HL-60/S4 treated with phorbol 12-myristate 13-acetate at 8.2 ng/mL for 4 days and 3 days (cell line): Measurements from ENCODE around the gene S100A9.

Experiments
- in situ Hi-C: fragments of 300-500 bp; cut with MboI; formaldehyde crosslinking; loops from 2 replicates; pipeline ENCODE4 v1.15.0; 2022; ENCODE audit warnings: low sequenced_read_pairs

The S100A9 gene

DNA sequence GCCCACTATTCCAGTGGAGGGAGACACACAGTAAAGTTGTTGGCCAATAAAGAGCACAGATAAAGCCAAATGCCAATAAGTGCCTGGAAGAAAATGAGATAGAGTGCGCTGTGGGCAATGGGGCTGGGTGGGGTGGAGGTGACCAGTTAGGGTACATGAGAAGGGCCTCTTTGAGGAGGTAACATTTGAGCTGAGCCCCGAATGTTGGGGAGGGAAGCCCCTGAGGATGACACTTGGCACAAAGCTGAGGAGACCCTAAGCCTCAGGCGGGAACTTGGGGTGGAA, 979 bp downstream of the S100A9 start:
- in situ Hi-C loops: no loop called here

DNA sequence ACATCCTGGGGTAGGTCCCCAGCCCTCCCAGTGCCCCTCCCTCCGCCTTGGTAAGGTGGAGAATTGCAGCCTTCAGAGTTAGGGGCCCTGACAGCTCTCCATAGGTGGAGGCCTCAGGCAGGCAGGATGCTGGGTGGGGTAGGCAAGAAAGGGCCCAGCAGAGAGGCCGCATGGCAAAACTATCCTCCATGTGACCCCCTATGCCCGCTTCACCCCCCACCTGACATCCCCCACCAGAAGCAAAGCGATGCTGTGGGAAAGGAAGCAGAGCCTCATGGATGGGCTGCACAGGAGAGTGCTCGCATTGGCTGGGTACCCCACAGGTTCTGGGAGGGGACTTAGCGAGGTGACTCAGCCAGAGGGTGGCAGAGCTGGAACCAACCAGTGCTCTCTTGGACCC, 1.6 kb downstream of the S100A9 start:
- in situ Hi-C loops: no loop called here

DNA sequence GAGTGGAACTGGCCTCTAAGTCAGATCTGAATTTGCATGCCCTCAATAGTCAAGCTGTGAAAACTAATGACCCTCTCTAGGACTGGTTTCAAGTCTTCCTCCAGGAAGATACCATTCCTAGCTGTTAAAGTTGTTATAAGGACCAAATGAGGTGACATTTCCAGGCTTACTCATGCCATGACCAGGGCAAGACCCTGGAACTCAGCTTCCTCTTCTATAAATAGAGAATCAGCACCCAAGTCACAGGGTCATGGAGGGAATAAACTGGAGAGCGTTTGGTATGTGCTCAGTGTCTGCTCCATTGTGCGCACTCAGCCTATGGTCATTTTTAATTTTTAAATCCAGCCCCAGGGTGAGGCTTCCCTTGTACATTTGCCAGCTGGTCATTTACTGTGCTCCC, 2.5 kb downstream of the S100A9 start:
- in situ Hi-C loops: no loop called here

DNA sequence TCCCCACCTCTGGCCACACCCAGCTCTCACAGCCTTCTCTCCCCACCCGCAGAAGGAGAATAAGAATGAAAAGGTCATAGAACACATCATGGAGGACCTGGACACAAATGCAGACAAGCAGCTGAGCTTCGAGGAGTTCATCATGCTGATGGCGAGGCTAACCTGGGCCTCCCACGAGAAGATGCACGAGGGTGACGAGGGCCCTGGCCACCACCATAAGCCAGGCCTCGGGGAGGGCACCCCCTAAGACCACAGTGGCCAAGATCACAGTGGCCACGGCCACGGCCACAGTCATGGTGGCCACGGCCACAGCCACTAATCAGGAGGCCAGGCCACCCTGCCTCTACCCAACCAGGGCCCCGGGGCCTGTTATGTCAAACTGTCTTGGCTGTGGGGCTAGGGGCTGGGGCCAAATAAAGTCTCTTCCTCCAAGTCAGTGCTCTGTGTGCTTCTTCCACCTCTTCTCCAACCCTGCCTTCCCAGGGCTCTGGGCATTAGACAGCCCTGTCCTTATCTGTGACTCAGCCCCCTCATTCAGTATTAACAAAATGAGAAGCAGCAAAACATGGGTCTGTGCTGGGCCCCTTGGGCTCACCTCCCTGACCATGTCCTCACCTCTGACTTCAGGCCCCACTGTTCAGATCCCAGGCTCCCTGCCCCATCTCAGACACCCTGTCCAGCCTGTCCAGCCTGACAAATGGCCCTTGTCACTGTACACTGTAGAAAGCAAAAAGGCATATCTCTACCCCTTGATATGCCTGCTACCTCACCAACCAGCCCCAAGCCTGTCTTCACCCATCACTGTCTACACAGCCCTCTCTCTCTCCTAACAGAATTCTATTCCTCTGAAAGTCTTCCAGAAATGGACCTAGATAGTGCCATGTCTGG, 3.2 kb downstream of the S100A9 start:
- in situ Hi-C loops: no loop called here

DNA sequence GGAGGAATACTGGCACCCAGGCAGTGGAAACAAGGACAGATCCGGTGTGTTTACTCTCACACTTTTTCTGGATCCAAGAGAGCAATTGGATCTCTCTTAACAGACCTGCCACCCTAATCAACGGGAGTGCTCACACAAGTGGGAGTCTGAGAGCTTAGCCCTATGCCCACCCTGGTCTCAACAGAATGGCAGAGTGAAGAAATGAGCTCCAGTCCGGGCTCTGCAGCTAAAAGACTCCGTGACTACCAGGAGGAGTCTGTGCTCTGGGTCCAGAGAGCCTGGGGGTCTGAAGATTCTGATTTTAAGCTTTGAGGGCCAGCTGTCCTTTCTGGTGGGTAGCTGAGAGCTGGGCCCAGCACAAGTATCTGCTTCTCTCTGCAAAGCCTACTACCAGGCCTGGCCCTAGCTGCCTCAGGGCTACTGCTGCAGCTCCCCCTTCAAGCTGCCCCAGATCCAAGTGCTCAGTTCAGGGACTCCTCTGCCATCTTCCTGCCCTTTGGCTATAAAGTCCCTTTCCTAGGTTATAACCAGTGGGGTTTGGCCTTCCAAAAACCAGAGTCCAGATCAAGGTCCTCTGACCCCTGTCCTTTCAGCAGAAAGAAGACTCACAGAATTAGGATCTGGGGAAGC, 3.9 kb downstream of the S100A9 start:
- in situ Hi-C loops: no loop called here

DNA sequence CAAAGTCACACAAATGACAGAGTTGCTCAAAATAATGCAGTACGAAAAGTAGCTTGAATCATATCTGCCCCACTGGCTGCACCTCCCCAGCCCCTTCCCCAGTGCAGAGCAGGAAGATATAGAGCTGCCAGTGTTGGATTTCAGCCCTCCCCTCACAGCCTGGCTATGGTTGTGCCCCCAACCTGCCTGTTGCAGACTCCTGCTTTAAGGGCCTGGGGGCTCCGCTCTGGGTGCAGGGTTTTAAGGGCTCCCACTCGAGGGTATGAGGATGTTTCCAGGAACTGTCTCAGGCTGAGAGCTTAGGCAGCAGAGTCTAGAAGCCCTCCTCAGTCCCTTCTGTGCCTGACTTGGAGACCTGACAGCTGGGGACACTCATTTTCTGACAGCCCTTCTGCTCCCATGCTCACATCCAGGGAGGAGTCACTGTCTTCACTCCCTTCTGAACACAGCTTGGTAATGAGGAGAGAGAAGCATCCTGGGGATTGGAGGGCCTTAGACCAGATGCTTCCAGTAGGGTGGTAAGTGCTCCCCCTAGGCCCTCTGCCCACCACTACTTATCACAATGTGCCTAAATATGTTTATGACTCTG, 4.6 kb downstream of the S100A9 start:
- in situ Hi-C loops: no loop called here

DNA sequence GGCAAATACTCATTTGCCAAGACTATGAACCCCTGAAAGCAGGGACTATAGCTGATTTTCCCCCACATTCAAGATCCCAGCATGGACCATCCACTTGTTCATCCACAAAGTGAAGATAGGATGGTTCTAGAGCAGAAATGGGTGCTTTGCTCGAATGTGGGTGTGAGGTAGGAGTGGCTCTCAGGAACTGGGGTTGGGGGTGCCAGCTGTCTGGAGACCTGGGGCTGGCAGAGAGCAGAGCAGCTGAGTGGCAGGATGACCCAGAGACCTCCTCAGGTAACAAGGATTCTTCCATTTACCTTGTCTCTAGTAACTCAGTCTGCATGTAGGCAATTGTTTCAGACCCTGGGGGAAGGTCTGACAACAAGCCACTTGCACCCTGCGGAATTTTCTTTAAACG, 6.0 kb downstream of the S100A9 start:
- in situ Hi-C loops: no loop called here

DNA sequence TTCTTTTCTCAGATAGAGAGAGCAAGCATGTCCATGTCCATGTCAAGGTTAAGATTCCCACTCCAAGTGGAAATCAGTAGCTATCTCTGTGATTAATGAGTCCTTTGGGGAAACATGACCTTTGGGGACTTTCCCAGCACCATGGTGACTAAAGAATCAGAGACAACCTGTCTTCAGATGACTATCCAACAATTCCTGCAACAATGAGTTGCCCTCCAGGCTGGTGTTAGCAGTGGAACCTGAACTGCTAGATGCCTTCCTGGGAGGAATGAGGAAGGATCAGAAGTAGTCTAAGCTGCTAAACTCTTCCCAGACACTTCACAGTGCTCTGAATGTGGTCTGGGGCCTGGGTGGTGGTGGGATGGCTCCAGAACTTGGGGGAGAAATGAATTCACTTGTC, 6.5 kb downstream of the S100A9 start:
- in situ Hi-C loops: no loop called here

DNA sequence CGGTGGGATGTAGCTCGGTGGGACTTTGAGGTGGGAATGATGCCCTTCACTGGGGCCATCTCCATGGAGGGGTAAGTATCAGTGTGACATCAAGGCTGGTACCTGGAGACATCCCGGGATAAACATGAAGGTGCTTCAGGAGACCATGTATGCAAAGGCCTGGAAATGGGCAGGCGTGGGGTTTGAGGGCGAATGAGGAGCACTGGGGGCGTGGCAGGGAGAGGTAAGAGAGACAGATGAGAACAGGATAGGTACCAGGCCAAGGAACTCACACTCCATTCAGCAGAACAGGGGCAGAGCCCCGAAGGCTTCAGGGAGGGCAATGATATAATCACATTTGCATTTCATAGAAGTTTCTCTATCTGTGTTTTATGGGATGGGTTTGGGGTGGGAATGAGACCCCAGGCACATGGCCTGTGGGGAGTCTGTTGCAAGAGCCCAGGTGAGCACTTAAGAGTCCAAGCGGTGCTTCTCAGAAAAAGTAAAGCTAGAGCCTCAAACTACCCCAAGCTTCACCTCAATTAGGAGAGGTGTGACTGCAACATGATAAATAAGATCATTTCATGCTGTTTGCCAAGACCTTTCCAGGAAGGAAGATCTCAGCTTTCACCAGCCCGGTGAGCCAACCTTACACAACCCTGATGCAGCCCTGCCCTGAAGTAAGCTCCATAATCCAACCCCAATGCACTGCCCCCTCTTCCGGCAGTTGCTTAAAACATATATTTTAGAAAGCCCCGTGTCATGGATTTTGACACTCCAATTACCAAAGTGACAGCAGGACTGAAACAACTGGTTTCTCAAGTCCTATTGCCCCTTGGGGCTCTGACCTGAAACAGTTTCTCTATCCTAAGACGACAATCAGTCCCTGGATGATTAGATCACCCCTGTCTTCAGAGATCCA, 7.4 kb downstream of the S100A9 start:
- in situ Hi-C loops: no loop called here

DNA sequence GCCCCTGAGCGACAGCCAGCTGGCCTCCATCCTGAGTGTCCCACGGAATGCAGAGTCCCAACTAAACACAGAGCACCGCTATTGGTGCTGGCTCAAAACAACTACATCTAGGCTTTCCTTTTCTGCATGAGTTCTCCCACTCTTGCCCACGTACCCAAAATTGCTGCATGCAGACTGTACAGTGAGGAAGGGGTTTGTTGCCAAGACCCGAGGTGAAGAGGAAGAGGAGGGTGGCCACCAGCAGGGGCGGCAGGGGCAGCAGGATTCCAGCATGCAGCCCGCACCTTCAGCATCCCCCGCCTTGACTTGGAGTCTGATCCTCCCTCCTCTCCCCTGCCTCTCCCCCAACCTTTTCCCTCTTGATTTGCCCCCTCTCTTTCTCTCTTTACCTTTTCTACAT, 8.0 kb downstream of the S100A9 start:
- in situ Hi-C loops: no loop called here

DNA sequence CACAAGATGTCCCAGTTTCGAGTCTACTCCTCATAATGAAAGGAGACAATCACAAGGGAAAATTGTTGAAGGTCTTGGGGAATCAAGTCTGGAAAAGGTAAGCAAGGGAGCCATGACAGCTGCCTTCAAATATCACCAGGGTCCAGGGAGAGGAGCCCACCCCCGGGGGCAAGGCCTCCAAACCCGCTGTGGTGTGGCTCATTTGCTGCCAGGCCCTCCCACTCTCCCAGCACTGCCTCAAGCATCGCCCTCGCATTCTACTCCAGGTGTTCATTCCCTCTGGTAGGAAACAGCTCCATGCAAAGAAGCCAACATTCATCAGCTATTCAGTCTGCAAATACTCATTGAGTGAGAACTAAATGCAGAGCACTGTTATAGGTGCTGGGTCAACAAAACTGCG, 8.6 kb downstream of the S100A9 start:
- in situ Hi-C loops: no loop called here

DNA sequence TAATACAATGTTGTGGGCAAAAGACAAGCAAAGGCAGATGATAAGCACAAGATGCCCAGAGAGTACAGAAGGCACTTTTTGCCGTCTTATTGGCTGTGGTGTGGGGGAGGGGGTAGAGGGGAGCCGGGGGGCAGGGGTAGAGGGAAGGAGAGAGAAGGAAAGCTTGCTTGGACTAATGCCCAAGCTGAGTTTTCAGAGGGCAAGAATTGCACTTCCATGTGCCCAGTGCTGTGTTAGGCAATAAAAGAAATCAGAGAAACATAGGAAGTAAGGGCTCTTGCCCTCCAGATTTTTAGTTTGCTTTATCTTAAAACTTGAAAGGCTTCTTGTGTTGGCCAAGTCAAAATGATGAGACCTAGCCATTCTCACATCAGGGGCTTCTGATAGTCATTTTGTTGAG, 9.4 kb downstream of the S100A9 start:
- in situ Hi-C loops: no loop called here

DNA sequence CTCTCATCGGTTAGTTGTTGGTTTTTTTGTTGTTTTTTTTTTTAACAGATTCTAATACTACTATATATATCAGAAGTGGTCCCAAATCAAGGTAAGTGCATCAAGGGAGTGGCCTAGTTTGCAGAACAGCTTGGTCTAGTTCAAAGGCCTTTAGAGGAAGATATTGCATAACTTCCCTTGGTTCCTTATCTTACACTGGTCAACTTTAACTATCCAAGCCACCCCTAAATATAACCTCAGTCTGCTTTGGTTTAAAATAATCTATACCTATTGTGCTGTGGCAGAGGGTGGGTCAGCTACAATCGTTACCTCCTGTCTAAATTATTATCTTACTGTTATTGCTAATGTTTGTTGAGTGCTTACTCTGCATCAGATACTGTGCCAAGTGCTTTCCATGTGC, 10.8 kb downstream of the S100A9 start:
- in situ Hi-C loops: no loop called here

DNA sequence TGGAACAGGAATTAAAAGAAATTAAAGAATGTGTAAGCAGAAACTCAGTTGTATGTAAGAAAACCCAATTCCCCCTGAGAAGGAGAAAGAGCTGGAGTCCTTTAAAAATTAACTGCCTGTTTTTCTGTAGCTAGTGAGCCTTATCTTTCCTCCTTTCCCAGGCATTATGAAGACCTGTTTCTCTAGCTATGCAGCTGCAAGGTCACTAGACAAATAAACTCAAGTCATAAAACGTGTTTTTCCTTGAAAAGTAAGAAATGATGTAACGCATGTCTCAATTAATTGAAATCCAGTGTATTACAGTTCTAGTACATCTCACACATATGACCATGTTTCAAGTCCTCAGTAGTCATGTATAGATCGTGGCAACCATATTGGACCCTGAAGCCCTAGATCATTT, 12.5 kb downstream of the S100A9 start:
- in situ Hi-C loops: no loop called here

DNA sequence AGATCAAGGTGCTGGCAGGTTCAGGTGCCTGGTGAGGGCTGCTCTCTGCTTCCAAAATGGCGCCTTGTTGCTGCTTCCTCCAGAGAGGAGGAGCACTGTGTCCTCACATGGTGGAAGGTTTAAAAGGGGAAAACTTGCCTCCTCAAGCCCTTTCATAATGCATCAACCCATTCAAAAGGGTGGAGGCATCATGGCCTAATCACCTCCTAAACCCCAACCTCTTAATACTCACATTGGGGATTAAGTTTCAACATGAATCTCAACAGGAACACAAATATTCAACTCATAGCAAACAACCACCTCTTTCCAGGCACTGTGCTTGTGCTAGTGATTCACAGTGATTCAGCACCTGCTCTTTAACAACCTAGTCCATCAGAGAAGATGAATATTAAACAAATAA, 13.6 kb downstream of the S100A9 start:
- in situ Hi-C loops: no loop called here

DNA sequence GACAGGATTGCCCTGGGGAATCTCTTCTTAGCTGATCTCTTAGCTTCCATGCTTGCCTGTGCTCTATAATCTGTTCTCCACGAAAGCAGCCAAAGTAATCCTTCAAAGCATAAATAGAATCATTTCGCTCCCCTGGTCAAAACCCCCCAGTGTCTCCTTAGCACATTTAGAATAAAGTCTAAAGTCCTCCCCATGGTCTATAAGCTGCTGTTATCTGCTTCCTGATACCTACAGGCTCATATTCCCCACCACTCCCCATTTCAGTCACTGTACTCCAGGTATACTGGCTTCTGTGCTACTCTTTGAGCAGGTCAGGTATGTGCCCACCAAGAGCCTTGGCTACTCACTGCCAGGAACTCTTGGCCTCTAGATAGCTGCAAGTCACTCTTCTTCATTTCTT, 14.9 kb downstream of the S100A9 start:
- in situ Hi-C loops: no loop called here

DNA sequence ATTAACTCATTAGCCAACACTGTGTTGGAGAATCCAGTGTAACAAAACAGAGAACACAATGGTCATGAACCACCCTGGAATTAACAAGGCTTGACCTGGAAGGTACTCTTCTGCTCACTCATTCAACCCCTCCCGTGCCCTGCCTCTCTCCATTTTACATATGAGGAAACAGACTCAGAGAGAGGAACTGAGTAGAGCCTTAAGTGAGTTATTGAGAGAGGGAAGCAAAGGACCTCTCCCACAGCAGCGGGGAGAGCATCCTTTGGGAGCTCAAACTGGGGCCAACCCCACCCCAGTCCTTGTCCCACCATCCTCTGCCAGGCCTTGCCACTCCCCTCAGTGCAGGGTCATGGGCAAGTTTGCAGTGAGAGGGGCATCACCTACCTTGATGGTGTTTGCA, 16.4 kb downstream of the S100A9 start:
- in situ Hi-C loops: no loop called here

DNA sequence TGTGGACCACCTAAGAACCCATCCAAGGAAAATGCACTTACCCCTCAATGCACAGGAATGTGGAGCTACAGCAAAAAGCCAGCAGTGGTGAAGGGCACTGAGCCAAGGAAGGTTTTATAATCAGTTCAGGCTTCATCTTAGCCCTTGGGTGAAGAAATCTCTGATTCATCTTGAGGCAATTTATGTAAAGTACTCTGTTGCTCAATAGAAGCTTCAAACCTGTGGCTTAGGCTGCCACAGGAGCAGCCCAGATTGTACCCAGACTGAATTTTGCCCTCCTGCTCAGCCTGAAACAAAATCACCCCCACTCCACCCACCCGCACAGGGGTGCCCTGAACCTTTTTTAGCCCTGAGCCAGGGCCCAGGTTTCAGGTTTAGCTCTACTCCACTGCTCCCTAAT, 17.9 kb downstream of the S100A9 start, which contains the start of gene S100A12:
TSS of gene S100A12 (minus strand) at position 111 of the 400 bp plus-strand sequence. CDS start 1,029 bp downstream, outside the sequence.
- in situ Hi-C loops: no loop called here

DNA sequence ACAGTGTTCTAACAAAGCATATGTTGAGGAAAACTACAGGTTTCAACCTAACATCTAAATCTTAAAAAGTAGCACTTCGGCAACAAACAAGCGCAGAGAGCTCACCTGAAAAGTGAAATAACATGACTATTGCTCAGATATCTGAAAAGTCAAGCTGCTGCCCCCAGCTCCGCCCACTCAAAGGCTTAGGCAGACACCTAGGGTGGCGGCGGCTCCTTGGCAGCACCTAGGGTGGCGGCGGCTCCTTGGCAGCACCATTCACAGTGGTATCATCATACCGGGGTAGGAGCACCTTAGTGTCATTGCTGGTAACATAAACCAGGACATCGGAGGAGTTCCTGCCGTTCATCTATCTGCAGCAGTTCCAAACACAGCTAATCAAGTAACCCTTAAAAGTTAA, 21.9 kb downstream of the S100A9 start:
- in situ Hi-C loops: no loop called here

DNA sequence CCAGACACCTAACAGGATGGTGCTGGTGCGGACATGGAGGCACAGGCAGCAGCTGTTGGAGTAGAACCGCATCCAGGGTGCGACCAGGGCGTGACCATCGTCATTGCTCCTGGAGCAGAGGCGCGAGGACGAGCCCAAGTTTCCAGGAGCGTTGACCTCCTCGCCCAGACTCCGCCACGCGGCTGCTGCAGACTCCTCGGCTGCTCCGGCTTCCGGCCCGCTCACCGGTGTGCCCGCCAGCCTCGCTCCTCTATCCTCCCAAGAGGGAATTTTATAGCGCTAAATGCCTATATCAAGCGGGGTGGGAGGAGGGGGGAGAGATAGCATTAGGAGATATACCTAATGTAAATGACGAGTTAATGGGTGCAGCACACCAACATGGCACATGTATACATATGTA, 23.1 kb downstream of the S100A9 start:
- in situ Hi-C loops: no loop called here

DNA sequence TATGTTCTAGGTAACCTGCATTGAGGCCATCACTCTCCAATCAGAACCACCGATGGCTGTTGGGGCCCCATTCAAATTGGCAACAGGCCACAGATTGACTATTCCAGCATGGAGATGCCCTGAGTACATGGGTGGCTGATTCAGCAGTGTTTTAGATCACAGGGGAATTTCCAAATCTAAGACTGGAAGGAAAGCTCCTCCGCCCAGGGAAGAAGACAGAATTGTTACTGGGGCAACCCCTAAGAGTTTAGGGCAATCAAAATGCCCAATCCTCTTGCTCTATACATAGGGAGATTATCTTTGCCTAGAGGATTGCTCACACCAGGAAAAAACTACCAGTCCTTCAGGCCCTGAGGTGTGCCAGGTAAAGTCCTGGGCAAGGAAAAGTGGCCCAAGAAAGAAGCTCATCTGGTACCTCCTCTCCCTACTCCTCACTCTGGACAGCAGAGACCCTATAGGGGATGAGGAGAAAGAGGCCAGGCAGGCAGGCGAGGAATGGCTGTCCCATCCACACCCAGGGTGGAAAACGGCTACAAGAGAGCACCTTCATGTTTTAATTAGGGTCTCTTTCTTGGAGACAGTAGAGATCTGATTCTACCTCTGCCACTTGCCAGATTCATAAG, 27.4 kb downstream of the S100A9 start:
- in situ Hi-C loops: no loop called here
